T-helper 2 cell treated with Interferon-gamma antibody and Interleukin-4, amounts not matched to agents 100 ng/mL and 5 ng/mL, for 36 hours (primary cell): ENCODE results near the gene SCG5. TPM values are rescaled to one million over a fixed set of nuclear protein-coding genes. Genes with fewer than 3 reads are reported as not detected.
"Not testable (repeated sequence)": the region's sequence is repeated elsewhere in the genome, so short reads cannot be mapped to it uniquely, and the experiment has no call there.

Experiments
- intact Hi-C: fragments of 100-400 bp; cut with micrococcal nuclease; formaldehyde crosslinking; loops from one replicate; pipeline ENCODE4 v1.15.1; 2023
- total RNA-seq: library from RNA; stranded (reverse); gene quantifications from 2 replicates; pipeline ENCODE4 v1.2.3, GENCODE V29; 2022

SCG5 gene
- total RNA-seq: 2.9 and 4.1 TPM in 2 replicates

DNA sequence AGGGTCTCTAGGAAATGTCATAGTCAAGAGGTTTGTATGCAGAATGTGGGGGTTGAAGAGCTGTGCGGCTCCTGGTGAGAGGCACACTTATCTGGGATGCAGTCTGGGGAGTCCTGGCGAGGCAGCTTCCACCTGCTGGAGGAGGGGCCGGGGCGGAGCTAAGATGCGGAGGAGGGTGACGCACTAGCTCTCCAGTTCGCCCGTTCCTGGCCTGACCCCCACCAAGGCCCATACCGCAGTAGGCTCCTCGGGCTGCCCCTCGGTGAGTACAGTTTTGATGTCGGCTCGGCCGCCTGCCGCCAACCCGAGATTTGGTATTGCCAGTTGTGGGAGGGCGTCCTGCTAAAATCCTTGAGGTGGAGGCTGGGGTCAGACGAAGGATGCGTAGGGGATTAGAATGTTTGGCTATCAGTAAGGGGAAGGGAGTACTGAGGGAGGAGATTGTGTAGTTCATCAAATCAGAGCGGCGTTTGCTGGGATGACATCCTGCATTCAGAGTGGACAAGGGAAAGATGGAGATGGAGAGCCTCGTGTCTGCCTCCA is at the start of gene SCG5:
SCG5 (plus strand) TSS at position 194 of the 543 bp plus-strand sequence. CDS start 1,883 bp downstream, outside the sequence.
- intact Hi-C loops: no loop called here

- intact Hi-C loops: not testable (repeated sequence)
These were observed 48.4 kb upstream of the SCG5 start, which contains the start of gene GOLGA8N for GRCh38 chr15:32593151-32593550. TSS of gene GOLGA8N (plus strand) at chr15:32593456.

- intact Hi-C loops: not testable (repeated sequence)
These were observed 32.0 kb upstream of the SCG5 start for GRCh38 chr15:32609518-32609917.

DNA sequence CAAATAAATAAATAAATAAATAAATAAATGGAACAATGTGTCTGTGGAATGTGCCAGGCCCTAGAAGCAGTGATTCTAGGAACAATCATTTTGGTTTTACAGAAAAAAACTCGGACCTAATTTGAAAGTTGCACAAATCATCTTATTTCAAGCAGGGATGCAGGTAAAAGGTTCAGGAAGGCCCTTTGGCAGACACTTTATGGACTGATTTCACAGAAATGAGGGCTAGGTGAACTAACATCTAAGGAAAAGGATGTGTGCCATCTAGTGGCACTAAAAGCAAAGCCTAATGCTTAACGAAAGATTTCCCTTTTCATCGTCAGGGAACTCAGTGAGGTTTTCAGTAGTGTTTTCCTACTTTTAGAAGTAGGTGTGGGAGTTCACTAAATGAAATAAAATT is 30.8 kb upstream of the SCG5 start:
- intact Hi-C loops: not testable (repeated sequence)

GRCh38 chr15:32614712-32615050 is 26.8 kb upstream of the SCG5 start:
- intact Hi-C loops: not testable (repeated sequence)

GRCh38 chr15:32615051-32615870 is 26.2 kb upstream of the SCG5 start, which contains the start of gene ARHGAP11A:
TSS of gene ARHGAP11A (plus strand) at chr15:32615504. CDS start at chr15:32616212, 708 bp downstream.
- intact Hi-C loops: not testable (repeated sequence)

GRCh38 chr15:32615871-32616426 is 25.6 kb upstream of the SCG5 start:
- intact Hi-C loops: not testable (repeated sequence)

DNA sequence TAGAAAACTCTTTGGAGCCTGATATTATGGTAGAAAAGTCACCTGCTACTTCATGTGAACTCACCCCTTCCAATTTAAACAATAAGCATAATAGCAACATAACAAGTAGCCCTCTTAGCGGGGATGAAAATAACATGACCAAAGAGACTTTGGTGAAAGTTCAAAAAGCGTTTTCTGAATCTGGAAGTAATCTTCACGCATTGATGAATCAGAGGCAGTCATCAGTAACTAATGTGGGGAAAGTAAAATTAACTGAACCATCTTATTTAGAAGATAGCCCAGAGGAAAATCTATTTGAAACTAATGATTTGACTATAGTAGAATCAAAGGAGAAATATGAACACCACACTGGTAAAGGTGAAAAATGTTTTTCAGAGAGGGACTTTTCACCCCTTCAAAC is 5.1 kb upstream of the SCG5 start:
- intact Hi-C loops: no loop called here

GRCh38 chr15:32636908-32637567 is 4.5 kb upstream of the SCG5 start:
- intact Hi-C loops: no loop called here

- intact Hi-C loops: no loop called here
These were observed 3.8 kb upstream of the SCG5 start for GRCh38 chr15:32637704-32638103.

GRCh38 chr15:32642667-32643435 is 1.3 kb downstream of the SCG5 start:
- intact Hi-C loops: no loop called here

DNA sequence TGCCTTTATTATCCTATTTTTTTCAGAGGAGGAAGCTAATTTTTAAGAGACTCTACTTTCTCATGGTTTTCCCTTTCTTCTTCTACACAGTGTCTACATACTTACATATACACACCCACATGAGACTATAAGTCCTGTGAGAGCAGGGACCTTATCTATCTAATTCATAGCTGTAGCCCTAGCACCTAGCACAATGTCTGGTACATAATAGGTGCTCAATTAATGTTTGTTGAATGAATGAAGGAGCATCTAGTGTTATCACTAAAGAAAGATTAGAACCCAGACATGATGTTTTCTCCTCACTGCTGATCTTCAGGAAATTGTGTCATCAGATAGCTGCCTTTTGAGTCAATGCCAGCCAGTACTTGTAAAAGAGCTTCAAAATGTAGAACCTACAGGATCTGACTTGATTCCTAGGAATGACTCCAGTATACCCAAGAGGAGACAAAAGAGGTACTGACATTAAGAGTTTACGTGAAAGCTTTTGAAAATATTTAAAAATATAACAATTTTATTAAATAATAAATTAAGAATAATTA is 2.5 kb downstream of the SCG5 start:
- intact Hi-C loops: no loop called here

DNA sequence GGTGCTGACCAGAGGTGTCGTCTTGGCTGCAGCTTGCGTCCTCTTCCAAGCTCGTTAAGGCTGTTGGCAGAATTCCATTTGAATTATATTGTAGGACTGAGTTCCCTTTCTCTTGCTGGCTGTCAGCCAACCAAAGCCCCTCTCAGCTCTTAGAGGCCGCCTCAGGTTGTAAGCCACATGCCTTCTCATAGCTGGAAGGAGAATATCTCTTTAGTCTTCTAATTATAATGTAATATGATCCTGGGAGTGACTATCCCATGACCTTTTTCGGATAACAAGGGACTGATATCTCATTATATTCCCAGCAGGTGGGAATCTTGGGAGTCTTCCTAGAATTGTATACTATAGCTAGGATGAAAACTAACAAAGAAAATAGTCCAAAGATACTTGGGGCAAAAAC is 4.8 kb downstream of the SCG5 start:
- intact Hi-C loops: no loop called here

DNA sequence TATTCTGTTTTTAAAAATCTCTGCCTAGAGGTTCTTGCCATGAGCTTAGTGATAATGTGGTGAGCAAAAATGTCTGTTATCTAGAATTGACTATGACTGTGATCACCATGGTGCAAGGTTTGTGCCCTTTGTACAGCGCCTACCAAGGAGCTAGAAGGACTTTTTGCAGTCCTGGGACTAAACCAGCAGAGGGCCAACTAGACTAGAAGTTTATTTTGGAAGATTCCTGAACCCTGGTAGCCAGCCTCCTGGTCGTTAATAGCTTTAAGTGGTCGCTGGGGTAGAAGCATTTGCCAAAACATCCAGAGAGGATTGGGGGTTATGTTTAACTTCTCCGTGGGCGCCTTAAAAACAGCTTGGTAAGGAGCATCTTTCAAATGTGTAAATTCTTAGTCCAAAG is 7.8 kb downstream of the SCG5 start:
- intact Hi-C loops: no loop called here

DNA sequence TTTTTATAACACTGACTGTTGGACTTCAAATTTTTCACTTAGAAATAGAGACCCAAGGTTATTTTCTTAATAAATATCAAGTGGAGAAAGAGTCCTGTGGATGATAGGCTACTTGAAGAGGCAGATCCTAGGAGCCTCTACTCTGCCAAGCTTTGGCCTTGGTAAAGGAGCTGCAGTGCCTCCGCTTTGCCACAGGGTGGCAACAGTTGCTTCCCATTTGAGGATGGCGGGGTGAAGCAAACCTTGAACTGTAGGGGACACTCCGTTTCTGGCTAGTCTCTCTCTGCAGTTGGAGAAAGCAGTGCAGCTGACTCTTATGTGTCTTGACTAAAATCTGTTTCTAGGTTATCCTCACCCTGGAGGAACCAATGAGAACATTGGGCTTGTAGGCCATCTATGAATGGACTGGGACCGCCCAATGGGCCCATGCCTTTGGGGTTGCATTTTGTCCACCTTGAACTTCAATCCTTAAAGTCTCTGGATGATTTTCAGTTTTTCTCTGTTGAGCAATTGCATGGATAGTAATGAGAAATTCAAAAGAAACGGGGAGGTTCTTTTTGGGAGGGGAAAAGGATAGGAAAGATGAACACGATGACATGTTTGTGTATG is 9.8 kb downstream of the SCG5 start:
- intact Hi-C loops: no loop called here

DNA sequence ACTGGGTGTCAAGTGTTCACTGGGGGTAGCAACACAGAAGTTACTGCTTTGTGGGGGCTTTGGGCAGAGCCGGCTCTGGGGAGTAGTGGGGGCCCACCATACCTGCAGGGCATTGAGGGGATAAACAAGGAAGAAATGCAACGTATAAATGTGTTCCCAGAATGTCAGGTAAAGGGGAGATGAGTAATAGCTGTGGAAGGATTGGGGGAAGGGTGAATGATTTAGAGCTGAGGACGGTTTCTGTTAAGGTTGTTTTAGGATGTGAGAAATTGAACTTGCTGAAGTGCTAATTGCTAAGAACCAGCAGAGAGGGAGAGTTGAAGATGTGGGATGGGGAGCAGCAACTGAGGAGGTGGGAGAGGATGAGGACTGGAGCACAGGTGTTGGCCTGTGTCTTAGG is 10.7 kb downstream of the SCG5 start:
- intact Hi-C loops: no loop called here

GRCh38 chr15:32656091-32656490 is 14.6 kb downstream of the SCG5 start:
- intact Hi-C loops: no loop called here

DNA sequence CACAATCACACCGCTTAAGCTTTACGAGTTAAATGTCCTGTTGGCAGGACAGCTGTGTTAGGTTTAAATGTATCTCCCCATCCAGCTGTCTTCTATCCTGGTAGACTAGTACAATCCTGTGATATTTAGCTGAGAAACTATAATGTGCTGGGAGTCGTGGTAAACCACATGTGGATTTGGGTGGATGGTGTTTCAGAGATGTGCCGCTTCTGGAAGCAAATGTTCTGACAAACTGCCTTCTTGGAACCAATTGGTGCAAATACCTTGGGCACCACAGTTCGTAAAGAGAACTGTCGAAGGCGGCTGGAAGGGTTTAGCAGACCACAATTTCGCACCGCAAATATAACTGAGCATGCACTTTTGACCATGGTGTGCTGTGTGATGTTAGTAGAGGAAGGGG is 15.0 kb downstream of the SCG5 start:
- intact Hi-C loops: no loop called here

DNA sequence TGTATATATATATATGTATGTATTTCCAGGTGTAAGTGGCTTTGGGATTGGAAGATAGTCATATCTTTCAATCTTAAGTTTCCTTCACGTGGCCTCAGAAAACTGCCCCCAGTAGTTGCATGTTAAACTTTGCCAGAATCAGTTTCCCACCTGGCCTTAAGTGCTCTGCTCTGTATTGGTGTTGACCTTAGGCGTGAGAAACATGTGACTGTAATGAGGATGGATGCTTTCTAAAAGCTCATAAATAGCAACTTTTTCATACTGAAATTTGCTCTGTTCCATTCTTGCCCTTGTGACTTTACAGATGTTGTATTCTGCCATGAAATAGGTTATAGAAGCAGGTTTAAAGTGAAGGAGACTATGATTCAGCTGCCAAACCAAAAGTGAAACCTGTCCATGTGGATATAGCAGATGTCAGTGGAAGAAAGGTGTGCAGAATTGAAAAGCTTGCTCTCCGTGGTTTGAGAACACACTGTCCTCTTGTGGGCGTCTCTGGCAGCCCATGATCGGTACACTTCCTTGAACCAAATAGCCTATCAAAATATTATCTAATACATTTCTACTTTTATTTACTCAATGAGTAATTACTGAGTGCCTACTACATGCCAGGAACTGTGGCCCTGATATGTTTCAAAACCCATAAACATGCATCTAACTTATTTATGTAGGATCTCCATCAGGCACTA is 15.8 kb downstream of the SCG5 start:
- intact Hi-C loops: no loop called here

DNA sequence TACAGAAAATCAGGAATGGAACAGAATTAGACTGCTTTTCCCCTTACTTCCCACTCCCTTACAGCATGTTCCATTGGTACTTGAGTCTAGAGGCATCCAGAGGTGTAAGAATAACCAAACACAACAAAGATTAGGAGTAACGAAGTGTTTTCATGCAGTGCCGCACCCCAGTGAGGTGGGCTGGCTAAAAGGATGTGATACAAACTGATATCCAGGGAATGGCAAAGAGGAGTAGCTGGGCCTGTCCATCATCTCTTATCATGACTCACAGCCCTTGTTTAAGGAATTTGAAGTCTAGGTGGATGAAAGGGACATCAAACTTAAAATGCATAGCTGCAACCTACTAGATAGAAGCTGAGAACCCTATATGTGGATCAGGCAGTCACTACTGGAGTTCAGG is 16.4 kb downstream of the SCG5 start:
- intact Hi-C loops: no loop called here
